Hippocampal formation (tissue), 2 donors: ENCODE measurements around the gene ZG16.

Experiments used
- DNase-seq, 2 donors: peaks; one replicate each; lab custom pipeline; 2025; lab: John Stamatoyannopoulos, UW

Gene ZG16

DNA sequence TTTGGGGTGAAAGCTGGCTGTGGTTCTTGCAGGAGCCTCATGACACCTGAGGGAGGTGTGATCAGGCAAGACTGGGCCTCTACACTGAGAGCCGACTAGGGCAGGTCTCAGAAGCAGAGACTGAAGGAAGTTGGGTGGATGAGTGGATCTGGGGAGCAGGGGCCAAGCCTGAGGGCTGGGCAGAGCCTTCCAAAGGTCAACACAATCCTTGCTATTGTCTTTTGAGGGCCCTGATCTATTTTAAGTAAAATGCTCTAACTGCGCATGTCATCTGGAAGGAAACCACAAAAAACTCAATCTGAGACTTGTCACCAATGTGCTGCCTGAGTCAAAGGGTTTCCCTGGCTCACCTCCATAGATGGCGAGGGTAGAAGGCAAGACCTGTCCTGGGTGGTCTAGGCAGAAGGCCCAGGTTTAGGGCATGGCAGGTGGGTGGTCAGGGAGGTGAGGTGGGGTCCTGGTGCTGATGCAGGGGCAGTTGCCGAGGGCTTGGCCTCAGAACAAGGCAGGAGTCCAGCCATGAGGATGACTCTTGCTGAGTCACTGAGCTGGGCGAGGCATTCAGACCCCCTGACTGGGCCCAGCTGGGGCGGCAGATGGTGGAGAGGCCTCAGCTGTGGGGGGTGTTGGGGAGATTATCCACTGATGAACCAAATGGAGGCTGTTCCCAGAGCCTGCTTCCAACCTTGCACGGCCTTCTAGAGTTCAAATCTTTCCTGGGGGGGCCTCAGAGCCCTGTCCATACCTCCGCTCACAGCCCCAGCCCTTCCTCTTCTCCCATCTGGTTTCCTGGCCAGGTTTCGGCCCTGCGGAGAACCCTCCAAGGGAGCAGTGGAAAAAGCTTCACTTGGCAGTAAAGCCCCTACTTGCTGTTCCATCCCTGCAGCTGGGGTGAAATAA is 47.3 kb downstream of the ZG16 start:
- peak; percentile 29 to 43 for DNase-seq

DNA sequence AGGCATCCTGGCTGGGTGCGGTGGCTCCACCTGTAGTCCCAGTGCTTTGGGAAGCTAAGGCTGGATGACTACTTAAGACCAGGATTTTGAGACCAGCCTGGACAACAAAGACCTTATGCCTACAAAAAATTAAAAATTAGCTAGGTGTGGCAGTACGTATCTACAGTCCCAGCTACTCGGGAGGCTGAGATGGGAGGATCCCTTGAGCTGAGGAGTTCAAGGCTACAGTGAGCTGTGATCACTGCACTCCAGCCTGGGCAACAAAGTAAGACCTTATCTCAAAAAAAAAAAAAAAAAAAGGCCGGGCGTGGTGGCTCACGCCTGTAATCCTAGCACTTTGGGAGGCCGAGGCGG is 48.3 kb downstream of the ZG16 start:
- DNase-seq: no peak

- DNase-seq: no peak
These were observed 52.7 kb downstream of the ZG16 start for GRCh38 chr16:29830774-29831173.

- DNase-seq: no peak
These were observed 53.4 kb downstream of the ZG16 start for GRCh38 chr16:29831490-29831889.
